ENCODE data around the gene DSEL. TPM values are rescaled to one million over a fixed set of nuclear protein-coding genes. Genes with fewer than 3 reads are reported as not detected.
A peak's percentile ranks its signal among the peaks of the same experiment; 100 is the strongest.

DSEL gene
- total and polyA plus RNA-seq, 2 of the 8 experiments (the other 6 are each of a cell fraction or from before 2014, with no cell fraction given): 3.0 to 22.8 TPM

- TF ChIP-seq BACH1 (IDR thresholded peaks at IDR 0.05; ENCODE audit: low read length): no peak
- no peak for TF ChIP-seq TEAD4 (IDR thresholded peaks at IDR 0.05; ENCODE audit: low read depth, low read length)
- peak in 2 of 3 experiments; percentile 27 to 29; a peak in 3 of 4 replicates for TF ChIP-seq CTCF (IDR thresholded peaks at IDR 0.05; ENCODE audit: control extremely low read depth in 1 of 3, insufficient read depth in 1 of 3, low read depth in 1 of 3, low read length in 3 of 3)
- peak; percentile 56 for TF ChIP-seq MAFK (IDR thresholded peaks at IDR 0.05; ENCODE audit: low read depth, low read length)
- TF ChIP-seq ASH2L (IDR thresholded peaks at IDR 0.05; ENCODE audit: low read length): no peak
- TF ChIP-seq KDM5A (IDR thresholded peaks at IDR 0.05; ENCODE audit: low read length): no peak
Observed at GRCh38 chr18:67513280-67513679, 3.2 kb downstream of the DSEL start (continued).

Data from H1 (cell line).